GM20431 (cell line): ENCODE results near the gene BMP8B.
"Not testable (repeated sequence)": the region's sequence is repeated elsewhere in the genome, so short reads cannot be mapped to it uniquely, and the experiment has no call there.

Experiments used
- in situ Hi-C: fragments of 300-500 bp; cut with MseI, MboI; formaldehyde crosslinking; loops from one replicate; pipeline ENCODE4 v1.15.0; 2020; ENCODE audit warnings: low sequenced_read_pairs; ENCODE audit not compliant: unreplicated experiment

Gene BMP8B

DNA sequence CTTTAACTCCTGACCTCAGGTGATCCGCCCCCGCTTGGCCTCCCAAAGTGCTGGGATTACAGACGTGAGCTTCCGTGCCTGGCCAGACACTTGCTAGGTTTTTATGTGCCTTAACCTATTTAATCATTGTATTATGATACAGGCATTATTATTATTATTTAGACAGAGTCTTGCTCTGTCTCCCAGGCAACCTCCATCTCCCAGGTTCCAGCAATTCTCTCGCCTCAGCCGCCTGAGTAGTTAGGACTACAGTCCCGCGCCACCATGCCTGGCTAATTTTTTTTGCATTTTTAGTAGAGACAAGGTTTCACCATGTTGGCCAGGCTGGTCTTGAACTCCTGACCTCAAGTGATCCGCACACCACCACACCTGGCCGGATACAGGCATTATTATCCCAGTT is 6.0 kb downstream of the BMP8B start:
- in situ Hi-C loops, result not testable (repeated sequence)

DNA sequence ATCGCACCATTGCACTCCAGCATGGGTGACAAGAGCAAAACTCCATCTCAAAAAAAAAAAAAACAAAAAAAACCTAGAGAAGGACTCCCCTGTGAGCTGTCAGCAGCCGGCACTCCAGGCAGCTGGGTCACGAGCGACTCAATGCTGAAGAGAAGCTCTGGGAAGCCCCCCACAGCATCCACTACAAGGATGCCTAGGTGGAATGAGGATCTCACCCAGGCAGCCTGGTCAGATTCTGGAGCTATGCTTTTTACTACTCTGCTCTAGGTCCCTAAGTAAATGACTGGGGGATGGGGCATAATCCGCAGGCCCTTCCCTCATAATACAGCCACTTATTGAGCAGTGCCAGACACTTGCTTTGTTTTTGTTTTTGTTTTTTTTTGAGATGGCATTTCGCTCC is 6.6 kb downstream of the BMP8B start:
- in situ Hi-C loops, result no loop called here

DNA sequence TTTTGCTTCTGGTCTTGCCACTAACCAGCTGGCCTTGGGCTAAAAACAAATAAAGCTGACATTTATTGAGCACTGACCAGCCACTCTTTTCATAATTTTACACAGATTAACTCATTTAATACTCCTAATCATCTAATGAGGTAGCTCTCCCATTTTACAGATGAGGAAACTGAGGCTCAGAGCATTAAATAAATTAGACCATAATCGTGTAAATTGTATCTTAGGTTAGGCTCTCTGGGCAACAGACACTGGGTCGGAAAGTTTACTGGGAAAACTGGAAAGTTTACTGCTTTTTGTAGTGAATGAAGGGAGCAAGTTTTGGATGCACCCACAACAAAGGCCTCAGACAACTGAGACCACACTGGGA is 7.3 kb downstream of the BMP8B start:
- in situ Hi-C loops, result no loop called here

DNA sequence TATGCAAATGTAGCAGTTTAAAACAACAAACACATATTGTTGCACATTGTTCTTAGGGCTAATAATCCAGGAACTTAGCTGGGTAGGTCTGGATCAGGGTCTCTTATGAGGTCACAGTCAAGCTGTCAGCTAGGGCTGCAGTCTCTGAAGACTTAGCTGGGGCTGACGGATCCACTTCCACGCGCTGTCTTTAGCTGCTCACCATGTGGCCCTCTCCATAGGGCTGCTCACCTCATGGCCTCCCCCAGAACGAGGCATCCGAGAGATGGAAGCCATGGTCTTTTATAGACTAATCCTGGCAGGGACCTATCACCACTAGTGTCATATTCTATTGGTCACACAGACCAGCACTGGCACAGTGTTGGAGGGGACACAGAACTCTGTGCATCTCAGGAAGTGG is 8.8 kb downstream of the BMP8B start:
- in situ Hi-C loops, result no loop called here

DNA sequence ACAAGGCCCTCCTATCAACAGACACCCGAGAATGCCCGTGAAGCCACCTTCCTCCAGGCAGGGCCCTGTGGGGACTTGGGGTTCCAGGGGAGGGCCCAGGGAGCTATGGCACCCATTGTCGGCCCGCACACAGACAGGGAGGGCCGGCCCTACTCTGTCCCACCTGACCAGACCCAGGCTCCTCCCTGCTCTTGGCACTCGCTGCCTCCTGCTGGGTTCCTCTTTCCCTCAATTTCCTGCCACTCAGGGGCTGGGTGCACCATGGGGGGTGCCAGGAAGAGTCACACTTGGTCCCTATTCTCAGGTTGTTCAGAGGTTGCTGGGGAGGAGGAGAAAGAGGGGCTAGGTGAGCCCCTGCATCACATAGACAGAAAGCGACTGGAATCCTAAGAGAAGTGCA is 9.5 kb downstream of the BMP8B start:
- in situ Hi-C loops, result no loop called here

DNA sequence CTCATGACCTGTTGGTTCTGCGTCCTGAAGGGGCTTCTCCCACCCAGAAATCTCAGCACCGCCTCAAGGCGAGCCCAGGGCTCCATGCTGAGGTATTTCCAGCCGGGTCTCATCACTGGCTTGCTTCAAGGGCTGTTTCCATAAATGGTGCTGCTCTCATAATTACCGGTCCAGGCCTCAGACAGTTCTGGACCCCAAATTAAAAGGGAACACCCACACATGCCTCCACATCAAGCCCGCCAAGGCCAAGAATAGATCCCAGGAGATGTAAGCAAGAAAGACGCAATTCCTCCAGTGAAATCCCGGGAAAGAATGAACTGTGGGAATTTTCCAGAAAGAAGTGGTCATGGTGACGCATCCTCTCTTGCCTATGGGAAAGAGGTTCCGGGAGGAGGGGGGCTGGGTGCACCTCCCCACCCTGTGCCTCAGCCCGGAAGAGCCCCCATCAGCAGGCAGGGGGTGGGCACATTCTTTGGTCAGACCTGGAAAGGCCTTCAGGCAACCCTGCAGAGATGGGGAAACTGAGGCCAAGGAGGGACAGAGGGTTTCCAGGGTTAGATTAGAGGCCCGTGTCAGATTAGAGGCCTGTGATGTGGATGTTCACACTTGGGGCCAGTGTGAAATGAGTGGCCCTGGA is 10.1 kb downstream of the BMP8B start:
- in situ Hi-C loops, result not testable (repeated sequence)

DNA sequence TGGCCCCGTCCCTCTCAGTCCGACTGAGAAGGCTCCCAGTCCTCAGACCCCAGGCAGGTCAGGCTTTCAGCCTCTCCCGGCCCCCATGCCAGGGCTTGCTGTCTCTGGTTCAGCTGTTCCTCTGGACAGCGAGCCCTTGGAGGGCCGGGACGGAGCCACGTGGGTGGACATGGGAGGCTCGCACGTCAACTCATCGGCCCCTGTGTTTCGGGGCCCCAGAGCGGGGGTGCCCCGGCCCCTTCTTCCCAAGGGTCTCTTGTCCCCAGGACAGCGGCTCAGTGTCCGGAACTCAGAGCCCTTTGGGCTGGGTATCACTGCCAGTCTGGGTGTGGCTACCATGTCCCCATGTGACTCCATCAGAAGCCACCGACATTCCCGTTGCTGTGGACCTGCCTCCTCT is 10.8 kb downstream of the BMP8B start:
- in situ Hi-C loops, result not testable (repeated sequence)

DNA sequence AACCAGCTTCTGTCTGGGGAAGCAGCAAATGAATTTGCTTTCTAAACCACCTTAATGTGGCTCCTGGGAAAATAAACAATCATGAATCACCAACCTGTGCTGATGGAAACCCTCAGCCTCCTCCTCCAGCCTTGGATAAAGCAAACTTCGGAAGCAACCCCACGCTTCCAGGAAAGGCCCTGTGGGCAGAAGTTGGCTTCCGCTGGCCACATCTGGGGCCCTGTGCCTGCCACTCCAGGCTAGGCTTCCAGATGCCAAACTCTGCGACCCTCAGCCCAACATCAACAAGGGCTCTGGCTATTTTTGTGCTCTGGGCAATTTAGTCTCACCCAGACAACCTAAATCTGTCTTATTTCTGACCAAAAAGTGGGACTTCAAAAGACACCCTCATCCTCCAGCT is 11.4 kb downstream of the BMP8B start:
- in situ Hi-C loops, result no loop called here

DNA sequence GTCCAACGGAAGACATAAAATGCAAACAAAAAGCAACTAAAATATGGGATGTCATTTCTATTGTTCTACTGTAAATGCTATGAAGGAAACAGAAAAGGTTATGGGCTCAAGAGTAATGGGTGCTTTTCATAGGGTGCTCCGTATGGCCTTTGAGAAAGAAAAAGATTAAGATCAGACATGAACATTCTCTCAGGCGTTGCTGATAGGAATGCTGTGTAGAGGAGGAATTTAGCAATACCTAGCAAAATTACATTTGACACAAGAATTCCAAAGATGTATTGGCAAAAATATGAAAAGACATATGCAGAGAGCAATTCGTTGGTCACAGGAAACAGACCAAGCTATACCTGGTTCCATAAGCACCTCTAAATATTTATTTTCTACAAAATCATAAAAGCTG is 11.8 kb downstream of the BMP8B start:
- in situ Hi-C loops, result no loop called here

DNA sequence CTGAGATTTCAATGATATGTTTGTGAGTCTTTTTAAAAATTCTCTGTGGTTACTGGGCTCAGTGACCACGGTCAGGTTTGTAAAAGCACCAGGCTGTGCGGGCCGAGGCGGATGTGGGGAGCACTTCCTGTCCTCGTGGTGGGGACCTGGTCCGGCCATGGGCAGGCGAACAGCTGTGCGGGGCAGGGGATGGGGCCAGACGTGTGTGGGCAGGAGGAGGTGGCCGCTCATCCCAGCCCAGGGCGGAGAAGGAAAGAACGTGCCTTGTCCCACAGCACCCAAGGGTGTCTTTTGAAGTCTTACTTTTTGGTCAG is 12.3 kb downstream of the BMP8B start:
- in situ Hi-C loops, result no loop called here

DNA sequence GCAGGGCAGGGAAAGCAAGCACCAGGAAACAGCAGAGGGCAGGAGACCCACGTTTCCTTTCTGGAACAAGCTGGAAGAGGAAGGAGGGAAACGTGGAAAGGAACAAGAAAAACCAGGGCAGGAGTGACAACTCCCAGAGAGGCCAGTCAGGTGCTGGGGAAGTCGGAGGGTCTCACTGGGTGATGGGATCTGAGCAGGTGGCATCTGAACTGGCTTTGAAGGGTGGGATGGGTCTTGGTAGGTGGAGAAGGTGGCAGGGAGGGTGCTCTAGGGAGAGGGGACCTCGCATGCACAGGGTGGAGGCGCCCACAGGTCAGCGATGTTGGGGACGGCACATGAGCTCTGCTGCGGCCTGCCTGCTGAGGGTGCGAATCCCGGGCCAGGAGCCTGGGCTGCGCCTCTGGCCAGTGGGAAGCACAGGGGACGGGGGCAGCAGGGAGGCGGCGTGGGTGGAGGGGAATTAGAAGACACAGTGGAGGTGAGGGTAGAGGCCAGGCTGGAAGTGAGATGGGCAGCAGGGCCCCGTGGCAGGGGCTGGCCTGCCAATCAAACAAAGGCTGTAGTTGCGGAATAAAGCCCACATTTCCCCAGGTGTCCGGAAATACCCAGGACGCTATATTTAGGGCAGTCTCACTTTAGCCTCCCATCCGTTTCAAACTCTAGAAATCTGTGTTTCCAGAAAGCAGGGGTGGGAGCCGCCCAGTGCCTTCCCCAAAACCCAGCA is 12.8 kb downstream of the BMP8B start:
- in situ Hi-C loops, result not testable (repeated sequence)

DNA sequence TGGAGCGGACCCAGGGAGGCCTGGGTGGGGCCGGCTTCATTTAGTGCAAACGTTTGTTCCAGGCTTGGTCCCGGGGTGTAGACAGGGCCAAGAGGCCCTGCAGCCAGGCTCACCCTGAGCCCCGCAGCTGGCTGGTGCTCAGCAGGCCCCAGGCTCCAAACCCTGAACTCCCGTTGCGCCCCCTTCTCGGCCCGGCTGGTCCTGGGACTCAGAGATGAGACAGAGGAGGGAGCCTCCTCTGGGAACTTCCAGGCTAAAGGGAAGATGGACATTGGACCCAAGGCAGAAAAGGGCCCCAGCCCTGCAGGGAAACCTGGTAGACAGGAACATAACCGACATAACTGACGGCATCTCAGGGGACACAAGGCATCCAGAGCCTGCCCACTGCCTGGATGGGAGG is 13.5 kb downstream of the BMP8B start:
- in situ Hi-C loops, result not testable (repeated sequence)

DNA sequence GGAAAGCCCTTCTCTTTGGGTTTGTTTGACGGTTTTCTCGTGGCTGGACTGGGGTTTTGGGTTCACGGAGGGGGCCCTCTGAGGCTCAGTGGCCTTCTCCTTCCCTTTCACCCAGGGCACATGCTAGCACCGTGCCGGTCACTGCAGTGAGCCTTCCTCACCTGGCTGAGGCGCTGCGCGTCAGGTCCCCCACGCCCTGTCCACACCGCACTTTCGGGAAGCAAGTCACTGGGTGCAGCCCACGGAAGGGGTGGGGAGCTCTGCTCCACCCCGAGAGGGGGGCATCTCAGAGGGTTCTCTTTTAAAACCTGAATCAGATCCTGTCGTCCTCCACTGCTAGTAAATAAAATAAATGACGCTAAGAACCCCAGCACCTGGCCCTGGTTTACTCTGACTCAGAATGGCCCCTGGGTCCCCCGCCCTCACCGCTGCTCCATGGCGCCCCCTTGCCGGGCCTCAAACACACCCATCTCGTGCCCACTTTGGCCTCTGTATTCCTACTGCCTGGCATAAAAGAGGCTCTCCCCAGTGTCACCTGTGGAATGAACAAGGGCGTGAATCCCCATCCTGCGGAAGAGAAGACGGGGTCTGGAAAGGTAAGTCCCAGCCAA is 15.2 kb downstream of the BMP8B start:
- in situ Hi-C loops, result not testable (repeated sequence)

DNA sequence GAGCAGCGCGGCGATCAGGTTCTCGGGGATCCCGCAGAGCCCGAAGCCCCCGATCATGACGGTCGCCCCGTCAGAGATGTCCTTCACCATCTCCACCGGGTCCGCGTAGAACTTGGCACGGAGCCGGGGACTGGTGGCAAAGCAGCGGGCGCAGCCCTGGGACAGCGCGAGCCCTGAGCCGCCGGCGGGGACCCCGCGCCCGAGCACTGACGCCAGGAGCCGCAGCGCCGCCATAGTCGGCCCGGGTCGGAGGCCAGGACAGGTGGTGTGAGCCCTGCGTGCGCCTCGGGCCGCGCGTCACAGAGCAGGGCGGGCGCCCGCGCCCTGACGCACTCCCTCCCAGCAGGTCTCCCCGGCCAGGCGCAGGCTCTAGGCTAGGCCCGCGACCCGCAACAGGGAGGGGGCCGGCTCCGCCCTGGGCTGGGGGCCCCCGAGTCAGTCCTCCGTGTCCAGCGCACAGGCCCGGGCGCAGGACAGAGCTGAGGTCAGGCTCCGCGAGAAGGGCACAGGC is 17.6 kb downstream of the BMP8B start, which contains the start of gene OXCT2:
OXCT2 (minus strand) TSS at position 327 of the 511 bp plus-strand sequence; CDS start at position 234, 93 bp downstream.
- in situ Hi-C loops, result not testable (repeated sequence)

DNA sequence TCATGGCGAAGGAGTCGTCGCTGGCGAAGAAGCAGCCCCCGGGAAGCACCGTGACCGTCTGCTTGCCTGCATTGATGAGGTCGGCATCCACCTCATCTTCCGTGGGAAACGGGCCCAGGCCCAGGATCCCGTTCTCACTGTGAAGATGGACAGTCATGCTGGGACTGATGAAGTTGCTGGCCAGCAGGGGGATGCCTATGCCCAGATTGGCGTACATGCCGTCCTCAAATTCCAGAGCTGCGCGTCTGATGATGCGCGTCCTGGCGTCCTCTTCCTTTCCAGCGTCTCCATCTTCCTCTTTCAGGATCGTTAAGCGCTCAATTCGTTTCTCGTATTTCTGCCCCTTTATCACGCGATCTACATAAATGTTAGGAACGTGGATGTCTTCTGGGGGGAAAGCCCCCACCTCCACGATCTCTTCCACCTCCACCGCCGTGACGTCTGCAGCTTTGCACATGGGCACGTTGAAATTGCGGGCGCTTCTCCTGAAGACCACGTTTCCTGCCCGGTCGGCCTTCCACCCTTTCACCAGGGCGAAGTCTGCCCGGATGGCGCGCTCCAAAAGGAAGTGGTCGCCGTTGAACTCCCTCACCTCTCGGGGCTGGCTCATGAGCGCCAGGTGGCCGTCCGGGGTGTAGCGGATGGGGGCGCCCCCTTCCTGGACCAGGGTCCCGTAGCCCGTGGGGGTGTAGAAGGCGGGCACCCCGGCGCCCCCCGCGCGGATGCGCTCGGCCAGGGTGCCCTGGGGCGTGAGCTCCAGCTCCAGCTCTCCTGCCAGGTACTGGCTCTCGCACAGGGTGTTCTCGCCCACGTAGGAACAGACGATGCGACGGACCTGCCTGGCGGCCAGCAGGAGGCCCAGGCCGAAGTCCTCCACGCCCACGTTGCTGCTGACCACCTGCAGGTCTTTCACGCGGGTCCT is 18.3 kb downstream of the BMP8B start:
- in situ Hi-C loops, result not testable (repeated sequence)

DNA sequence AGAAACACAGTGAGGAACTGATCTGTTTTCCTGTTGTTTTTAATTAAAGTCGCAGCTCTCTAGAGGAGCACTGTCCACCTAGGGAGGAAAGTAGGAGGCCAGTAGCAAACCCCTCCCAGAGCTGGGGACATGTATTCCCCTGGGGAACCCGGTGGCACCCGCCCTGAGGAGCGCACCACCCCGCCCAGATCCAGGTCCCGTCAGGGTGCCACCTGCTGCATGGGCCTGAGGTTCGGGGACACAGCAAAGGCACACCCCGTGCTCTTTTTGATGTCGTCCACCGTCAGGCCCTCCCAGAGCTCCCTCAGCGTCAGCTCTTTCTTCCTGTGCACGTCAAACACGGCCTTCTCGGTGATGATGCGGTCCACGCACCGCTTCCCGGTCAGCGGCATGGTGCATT is 19.2 kb downstream of the BMP8B start:
- in situ Hi-C loops, result not testable (repeated sequence)

DNA sequence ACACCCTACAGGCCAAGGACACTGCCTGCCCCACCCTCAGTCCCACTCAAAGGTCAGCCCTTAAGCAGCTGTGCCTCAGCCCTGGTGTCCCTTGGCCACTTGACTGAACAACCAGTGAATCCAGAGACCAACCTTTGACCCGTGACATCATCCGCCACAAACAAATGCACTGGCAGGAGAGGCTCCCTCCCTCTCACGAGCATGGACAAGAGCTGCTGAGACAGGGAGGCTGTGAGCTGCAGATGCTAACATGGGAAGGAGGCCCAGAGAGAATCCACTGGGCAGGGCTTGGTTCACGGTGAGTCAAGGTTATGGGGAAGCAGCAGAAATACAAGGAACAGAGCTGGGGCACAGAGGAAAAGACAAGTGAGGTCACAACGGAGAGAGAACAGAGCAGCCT is 22.2 kb downstream of the BMP8B start:
- in situ Hi-C loops, result not testable (repeated sequence)

DNA sequence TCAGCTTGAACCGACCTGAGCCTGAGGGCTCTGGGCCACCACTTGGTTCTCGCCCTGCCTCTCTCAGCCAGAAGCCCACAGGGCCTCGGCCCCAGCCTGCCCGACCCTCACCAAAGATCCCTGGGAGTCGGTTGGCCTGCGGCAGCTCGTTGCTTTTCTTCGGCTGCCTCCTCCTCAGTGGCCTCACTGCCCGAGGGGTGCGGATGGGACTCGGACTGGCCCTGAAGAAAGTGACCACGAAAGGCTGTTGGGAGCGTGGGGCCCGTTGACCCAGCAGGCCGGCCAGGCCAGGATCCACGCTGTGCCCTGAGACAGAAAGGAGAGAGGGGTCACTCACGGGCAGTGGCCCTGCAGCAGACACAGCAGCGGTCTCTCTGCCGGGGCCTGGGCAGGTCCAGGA is 24.2 kb downstream of the BMP8B start:
- in situ Hi-C loops, result not testable (repeated sequence)

DNA sequence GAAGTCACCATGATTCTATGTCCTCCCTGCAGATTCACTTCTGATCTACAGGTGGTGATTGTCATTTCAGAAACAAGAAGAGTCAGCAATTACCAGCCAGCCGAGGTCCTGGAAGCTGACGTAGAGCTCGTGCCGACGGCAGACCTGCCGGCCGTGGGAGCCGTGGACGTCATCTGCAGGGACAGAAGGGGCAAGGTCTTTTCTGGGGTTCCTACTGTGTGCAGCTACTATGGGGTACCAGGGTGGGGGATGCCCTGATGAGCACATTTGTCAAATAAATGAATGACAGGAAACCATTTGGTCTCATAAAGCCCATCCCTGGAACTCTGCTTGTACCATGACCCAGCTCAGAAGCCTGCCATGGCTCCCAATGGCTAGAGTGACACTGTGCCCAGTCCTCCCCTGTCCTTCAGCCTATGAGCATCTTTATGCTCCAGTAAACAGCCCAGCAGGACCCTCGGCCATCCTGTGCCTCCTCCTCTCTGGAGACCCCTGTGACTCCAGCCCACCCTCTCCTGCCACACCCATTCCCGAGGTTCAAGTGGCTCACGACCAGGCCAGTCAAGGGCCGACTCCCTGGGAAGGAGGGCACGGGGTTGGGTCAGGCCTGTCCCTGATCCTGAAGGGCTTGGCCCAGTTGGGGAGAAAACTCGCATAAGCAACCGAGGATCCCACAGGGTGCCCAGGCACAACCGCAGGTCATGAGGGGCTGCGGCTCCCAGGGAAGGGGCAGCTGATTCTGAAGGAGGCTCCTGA is 24.9 kb downstream of the BMP8B start:
- in situ Hi-C loops, result not testable (repeated sequence)
